GM08714 (cell line): ENCODE measurements around the gene ST3GAL6.

Experiments used
- H3K4me3 ChIP-seq: fragments of 200-500 bp; sonication (Bioruptor generic); 2 replicates; pipeline ENCODE4 v1.5.1; 2014; ENCODE audit warnings: mild to moderate bottlenecking, low read length, inconsistent platforms
- ZNF274 ChIP-seq: IDR thresholded peaks from 2 replicates; pipeline ENCODE4 v1.6.1; 2012; ENCODE audit warnings: mild to moderate bottlenecking, low read depth, low read length

The ST3GAL6 gene

DNA sequence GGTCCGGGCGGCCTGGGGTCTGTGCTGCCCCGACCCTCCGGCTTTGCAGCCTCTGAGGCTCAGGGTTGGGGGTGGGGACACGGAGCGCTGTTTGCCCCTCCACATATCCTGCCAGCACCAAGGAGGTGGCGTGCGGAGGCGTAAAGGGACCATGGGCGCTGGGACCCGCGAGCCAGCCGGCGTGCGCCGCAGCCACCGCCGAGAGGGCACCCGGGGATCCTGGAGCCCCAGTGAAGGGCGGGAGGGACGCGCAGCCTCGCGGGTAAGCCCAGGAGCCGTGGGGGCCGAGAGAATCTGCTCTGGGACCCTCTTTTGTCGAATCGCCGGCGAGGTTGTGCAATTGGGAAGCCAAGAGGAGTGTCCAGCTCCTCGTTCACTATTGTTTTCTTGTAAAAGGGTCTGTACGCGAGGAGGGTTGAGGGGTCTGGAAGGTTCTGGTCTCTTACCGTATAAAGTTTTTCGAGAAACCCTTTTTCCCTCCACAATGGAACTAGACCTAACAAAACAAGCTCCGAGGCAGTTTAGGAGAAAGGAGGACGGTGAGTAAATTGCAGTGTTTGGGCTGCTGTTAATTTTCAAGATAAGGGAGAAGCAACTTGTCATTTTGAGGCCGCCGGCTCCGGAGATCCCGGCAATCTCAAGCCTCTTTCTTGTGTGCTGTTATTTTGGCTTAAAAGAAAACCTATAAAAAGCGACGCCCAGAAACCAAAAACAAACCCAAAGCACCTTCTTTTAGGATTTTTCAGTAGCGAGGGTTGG, 29.9 kb upstream of the ST3GAL6 start:
- peak overlapping the region; percentile 93 for H3K4me3 ChIP-seq

DNA sequence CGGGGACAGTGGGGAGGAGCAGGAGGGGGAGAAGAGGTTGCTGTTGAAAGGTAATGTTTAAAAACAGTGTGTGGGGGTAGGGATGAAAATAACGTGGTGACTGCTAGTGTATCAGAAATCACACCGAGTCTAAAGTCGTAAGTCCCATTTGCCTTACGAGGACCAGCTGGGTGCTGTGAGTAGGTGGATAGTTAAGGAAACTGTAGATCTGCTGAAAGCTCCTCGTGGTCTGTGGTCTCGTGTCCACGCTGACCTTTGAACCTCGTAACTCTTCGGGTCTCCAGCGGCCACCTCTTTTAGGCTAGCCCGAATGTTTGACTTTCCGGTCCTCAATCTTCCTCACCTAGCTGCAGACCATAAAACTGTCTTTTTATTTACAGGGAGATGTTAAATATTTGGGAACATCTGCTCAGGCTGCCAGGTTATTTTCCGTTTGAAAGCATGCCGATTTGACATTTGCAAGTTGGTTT, 29.3 kb upstream of the ST3GAL6 start:
- peak overlapping the region; percentile 93 for H3K4me3 ChIP-seq
- no peak for TF ChIP-seq ZNF274

More for the DNA sequence above, 29.9 kb upstream of the ST3GAL6 start:
- TF ChIP-seq ZNF274, result no peak

DNA sequence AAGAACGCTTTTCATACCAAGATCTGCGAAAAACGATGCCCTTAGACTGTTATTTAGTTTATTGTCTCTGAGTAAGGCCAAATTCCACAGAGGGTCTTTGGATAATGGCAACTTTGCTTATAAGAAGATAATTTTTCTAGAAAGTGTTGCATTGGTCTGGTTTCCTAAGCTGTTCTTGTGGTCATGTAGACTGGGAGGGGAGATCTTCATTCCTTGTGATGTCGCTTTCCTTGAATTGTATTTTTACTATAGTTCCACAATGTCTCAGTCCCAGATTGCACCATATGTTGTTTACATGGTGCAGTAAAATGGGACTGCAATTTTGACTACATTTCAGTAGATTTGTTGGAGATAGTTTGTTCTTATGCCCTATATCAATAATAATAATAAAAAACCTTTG, 28.8 kb upstream of the ST3GAL6 start:
- peak overlapping the region; percentile 93 for H3K4me3 ChIP-seq
- no peak for TF ChIP-seq ZNF274

DNA sequence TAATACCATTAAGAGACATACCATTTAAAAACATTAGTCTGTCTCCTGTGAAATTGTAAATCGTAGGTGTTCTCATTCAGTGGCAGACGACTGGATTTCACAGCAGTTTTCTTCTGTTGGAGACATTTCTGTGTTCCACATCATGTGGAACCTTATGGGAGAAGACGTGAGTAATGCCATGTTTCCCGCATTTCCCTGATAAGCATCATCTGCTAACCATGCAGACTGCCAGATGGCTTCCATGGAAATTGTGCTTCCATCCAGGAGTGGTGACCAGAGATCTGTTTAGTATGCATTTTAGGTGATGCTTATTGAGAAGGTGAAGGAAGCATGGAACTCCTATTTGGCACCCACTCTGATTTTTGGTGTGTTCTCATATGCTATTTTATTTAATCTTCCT, 28.4 kb upstream of the ST3GAL6 start:
- no peak overlapping the region; the same call in 1 of the 2 replicates for H3K4me3 ChIP-seq
- TF ChIP-seq ZNF274, result no peak

DNA sequence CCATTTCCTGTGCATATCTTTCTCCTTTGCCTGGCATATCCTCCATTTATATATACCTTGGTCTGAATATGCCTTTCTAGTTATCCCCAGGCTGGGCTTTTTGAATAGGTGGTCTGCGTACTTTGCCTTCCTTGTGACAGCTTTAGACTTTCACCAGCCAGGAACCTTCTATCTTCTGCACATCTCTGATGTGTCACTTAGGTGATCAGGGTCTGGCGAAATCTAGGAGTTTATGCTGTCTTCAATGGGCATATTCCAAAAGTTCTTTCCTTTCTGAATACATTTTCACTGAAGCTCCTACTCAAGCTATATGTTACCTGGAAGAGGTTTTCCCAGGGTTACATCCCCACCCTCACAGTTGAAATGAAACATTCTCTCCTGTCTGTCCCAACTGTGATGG, 27.8 kb upstream of the ST3GAL6 start:
- no peak for TF ChIP-seq ZNF274
- no peak overlapping the region for H3K4me3 ChIP-seq

DNA sequence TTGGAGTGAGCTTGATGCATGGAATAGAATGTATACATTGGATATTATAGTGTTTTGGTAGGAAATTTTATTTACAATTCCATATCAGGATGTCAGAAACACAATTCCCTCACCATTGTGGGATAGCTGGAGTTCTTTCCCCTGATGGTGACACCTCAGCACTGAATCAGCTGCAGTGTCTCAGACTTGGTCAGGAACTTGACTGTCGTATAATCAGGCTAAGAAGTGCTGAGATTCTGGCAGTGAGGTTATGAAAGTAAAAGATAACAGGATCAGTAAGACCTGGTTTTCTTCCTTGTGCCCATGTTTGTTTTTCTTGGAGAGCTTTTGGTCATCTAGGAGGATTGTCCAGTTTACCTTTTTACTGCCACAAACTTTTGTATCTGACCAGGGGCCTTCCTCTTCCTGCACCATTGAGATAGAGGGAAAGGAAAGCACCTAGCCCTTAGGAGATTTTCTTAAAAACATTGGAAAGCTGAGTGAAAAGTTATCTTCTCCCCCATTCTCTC, 27.3 kb upstream of the ST3GAL6 start:
- no peak overlapping the region for H3K4me3 ChIP-seq
- no peak for TF ChIP-seq ZNF274

DNA sequence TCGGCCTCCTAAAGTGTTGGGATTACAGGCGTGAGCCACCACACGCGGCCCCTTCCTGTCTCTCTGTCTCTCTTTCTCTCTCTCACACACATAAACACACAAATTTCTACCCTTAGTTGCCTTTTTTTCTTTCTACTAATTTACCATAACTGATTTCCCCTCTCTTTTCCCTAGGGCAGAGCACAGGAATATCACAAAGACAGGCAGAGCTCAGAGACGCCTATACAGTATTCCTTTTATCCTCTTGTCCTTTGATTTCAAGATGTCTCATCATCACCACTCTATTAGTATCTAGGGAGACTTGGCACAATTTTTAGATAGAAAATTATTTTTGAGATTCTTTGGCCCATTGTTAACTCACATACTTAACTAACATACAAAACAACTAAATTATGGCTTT, 25.8 kb upstream of the ST3GAL6 start:
- TF ChIP-seq ZNF274, result no peak
- H3K4me3 ChIP-seq, result no peak overlapping the region

DNA sequence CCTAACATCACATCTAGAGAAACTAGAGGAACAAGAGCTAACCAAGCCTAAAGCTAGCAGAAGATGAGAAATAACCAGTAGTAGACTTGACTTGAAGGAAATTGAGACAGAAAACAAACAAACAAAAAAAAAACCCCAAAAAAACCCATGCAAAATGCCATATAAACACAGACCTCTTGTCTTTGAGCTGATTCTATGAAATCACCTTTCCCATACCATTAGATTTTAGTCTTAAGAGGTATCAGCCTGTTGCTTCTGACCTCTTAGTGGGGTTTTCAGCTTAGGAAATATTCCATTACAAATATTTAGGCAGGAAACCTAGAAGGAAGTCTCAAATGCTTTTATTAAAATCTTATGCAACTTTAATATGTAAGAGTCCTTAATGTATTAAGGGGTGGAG, 23.9 kb upstream of the ST3GAL6 start:
- TF ChIP-seq ZNF274, result no peak
- no peak overlapping the region for H3K4me3 ChIP-seq

DNA sequence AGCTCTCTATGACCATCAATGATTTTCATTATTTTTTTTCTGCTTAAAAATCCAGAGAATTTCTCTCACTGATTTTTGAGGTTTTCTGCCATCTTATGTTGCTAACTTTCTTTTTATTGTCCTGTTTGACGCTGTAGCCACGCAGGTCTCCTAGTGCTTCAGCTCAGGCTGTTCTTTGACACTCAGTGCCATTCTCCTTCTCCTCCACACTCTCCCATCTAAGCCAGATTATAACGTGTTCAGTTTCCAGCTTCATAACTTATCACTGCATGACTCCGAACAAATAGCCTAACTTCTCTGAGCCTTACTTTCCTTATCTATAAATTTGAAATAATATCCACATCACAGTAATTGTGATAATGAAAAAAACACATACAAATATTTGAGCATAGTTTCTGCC, 22.8 kb upstream of the ST3GAL6 start:
- no peak for TF ChIP-seq ZNF274
- H3K4me3 ChIP-seq, result no peak overlapping the region

DNA sequence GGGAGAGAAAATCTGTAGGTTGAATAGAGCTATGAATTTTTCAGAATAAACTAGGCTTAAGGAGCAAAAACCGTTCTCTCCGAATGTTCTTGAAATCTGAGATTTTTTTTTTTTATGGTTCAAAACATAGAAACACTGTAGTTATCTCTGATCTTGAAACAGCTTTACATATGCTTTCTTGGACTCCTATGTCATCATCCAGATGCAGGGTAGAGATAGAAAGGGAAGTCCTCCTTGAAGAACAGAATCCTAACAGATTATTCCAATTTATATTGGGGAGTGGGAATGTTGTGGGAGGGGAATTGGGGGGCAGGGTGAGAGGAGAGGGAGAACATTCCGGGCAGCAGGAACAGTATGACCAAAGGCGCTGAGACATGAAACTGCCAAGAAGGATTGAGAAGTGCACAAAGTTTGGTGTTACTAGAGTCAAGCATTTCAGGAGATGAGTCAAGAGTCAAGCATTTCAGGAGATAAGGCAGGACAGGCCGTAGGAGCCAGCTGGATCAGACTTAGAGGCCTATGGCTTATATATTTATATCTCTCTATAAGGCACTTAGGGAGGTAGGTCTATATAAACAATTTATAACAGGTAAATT, 21.9 kb upstream of the ST3GAL6 start:
- H3K4me3 ChIP-seq, result no peak overlapping the region

DNA sequence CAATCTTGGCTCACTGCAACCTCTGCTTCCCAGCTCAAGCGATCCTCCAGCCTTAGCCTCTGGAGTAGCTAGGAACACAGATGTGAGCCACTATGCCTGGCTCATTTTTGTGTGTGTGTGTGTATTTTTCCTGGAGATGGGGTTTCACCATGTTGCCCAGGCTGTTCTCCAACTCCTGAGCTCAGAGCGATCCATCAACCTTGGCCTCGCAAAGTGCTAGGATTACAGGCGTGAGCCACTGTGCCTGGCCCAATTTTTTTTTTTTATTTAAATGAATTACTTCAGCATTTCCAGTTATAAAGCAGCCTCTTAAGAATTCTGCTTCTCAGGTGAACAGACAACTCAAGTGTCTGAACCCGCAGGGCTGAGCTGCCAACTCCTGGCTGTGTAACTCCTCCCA, 20.1 kb upstream of the ST3GAL6 start:
- TF ChIP-seq ZNF274, result no peak

More for the DNA sequence above, 21.9 kb upstream of the ST3GAL6 start:
- TF ChIP-seq ZNF274, result no peak

DNA sequence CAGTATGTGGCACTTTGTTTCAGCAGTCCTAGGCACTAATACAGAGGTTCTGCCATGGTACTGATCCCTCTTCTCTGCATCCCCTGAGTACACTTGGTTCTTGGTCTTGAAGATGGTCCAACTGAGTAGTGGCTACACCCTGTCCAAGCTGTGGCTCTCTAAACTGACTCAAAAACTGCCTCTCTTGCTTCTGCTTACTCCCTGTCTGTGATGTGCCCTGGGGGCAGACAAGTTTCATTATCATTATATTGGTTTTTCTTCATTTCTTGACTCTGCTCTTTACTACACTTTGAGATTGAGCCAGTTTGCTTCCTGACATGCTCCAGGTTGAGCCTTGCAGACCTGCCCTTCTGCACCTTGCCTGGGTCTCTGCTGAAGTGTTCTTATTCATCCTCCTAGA, 18.9 kb upstream of the ST3GAL6 start:
- TF ChIP-seq ZNF274, result no peak
- H3K4me3 ChIP-seq, result no peak overlapping the region

More for the DNA sequence above, 20.1 kb upstream of the ST3GAL6 start:
- no peak overlapping the region for H3K4me3 ChIP-seq

DNA sequence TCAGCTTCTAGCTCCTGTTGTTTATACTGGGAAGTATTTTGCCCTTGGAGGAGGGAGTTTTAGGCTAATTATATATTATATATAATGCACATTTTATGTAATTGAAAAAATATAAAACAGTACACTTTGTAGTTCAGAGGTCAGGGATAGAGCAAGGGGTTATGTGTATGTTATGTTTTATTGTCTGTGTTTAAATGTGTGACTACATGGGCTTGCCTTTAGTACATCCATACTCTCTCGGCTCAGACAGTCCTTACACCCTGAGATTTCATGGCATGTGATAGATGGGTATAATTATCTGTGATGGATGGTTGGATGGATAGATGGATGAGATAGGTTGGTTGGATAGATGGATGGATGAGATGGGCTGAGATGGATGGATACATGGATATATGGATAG, 17.4 kb upstream of the ST3GAL6 start:
- no peak overlapping the region for H3K4me3 ChIP-seq
- TF ChIP-seq ZNF274, result no peak

DNA sequence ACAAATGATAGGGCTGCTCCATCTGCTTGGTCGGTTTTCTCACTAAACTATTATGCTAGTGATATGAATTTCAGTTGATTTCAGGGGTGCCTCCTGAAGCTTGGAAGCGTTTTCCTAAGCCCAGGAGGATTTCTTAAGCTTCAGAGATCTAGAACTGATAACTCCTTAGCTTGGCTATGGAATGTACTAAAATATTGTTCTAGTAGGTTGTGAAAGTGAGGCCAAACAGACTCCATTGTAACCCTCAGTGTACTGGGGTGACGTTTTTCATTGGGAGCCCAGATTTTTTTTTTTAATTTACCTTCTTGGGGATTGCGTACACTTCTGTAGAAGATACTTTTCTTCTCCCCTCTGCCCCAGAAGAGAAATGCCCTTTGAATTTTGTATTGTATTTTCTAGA, 17.0 kb upstream of the ST3GAL6 start:
- no peak for TF ChIP-seq ZNF274

DNA sequence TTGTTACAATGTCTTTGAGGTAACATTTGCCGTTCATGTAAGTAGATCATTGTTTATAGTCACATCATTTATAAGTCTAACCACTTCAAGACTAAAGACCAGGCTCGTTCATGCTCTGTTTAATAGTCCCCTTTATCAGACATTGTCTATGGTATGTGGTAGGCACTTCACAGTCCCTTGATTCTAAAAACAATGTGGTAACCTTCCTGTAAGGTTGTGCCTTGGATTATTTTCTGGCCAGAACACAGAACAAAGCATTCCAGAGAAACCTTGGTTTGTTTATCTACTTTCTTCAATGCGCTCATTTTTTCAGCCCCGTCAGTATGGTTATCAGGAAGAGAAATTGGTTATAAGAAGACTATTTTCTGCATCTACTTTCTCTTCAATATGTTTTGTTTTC, 16.3 kb upstream of the ST3GAL6 start:
- TF ChIP-seq ZNF274, result no peak

More for the DNA sequence above, 17.0 kb upstream of the ST3GAL6 start:
- no peak overlapping the region for H3K4me3 ChIP-seq

More for the DNA sequence above, 16.3 kb upstream of the ST3GAL6 start:
- no peak overlapping the region for H3K4me3 ChIP-seq
